RWPE2 (cell line): ENCODE measurements around the gene IRAK2.

Experiments
- ATAC-seq: fragments of 200-7000 bp; cut with Tn5 transposase; 3 replicates; pipeline ENCODE4 v1.9.1; 2021; ENCODE audit warnings: low read depth
- DNase-seq: peaks from one replicate; pipeline ENCODE4 v3.0.0-alpha.2; 2020; ENCODE audit warnings: low spot score
- H3K27ac ChIP-seq: fragments of 450-650 bp; 2 replicates; pipeline ENCODE4 v1.5.1; 2017; ENCODE audit warnings: mild to moderate bottlenecking; ENCODE audit not compliant: poor library complexity, severe bottlenecking
- H3K27me3 ChIP-seq: fragments of 250-450 bp; sonication (Bioruptor Pico); 2 replicates; pipeline ENCODE4 v1.5.1; 2021; ENCODE audit warnings: mild to moderate bottlenecking, moderate library complexity; ENCODE audit not compliant: insufficient read depth, poor library complexity, severe bottlenecking
- H3K36me3 ChIP-seq: fragments of 250-450 bp; sonication (Bioruptor Pico); 2 replicates; pipeline ENCODE4 v1.5.1; 2020; ENCODE audit warnings: low read depth, mild to moderate bottlenecking, moderate library complexity
- H3K4me1 ChIP-seq: fragments of 250-450 bp; sonication (Bioruptor Pico); 2 replicates; pipeline ENCODE4 v1.5.1; 2021; ENCODE audit warnings: mild to moderate bottlenecking, moderate library complexity; ENCODE audit not compliant: insufficient read depth, poor library complexity, severe bottlenecking
- H3K4me3 ChIP-seq: fragments of 250-450 bp; sonication (Bioruptor Pico); 2 replicates; pipeline ENCODE4 v1.5.1; 2021; ENCODE audit warnings: mild to moderate bottlenecking, moderate library complexity; ENCODE audit not compliant: severe bottlenecking
- H3K9me3 ChIP-seq: fragments of 250-450 bp; sonication (Bioruptor Pico); 2 replicates; pipeline ENCODE4 v1.5.1; 2021; ENCODE audit warnings: mild to moderate bottlenecking, moderate library complexity; ENCODE audit not compliant: severe bottlenecking
- CTCF ChIP-seq: fragments of 450-650 bp; IDR thresholded peaks from one replicate; pipeline ENCODE4 v1.5.1; 2017; ENCODE audit warnings: mild to moderate bottlenecking, moderate library complexity; ENCODE audit not compliant: poor library complexity, severe bottlenecking

Gene IRAK2

DNA sequence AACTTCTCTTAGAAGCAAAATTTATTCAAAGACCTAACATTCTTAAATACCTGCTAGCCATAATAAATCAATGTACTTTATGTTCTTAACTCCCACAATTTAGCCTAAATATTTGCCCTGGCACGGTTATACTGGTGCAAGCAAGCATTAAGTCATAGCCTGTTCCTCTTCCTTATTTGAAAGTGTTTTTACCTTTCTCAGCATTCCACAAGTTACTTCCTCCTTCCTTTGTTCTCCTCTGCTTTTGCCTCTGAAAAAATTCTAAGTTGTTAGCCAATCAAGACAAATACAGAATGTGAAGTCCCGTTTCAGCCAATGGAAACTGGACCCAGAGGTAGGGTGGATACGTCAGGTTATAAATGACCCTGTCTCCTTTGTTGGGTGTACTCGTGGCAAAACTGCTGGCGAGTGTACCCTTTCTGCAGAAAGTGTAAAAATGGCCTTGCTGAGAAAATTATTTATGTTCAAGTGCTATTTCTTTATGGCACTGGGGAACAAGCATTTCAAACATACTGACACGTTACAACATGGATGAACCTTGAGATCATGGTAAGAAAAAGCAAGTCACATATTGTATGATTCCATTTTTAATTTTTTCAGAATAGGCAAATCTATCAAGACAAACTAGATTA, 80.5 kb downstream of the IRAK2 start:
- no peak for TF ChIP-seq CTCF
- ATAC-seq, result no peak
- no peak for DNase-seq
- no peaks in the 10 kb centered on the region for H3K36me3 ChIP-seq
- H3K9me3 ChIP-seq, result peaks cover 8% of the 10 kb centered on the region
- no peaks in the 10 kb centered on the region for H3K27me3 ChIP-seq
- no peak overlapping the region for H3K4me3 ChIP-seq
- H3K27ac ChIP-seq, result no peak overlapping the region
- no peaks in the 10 kb centered on the region for H3K4me1 ChIP-seq

DNA sequence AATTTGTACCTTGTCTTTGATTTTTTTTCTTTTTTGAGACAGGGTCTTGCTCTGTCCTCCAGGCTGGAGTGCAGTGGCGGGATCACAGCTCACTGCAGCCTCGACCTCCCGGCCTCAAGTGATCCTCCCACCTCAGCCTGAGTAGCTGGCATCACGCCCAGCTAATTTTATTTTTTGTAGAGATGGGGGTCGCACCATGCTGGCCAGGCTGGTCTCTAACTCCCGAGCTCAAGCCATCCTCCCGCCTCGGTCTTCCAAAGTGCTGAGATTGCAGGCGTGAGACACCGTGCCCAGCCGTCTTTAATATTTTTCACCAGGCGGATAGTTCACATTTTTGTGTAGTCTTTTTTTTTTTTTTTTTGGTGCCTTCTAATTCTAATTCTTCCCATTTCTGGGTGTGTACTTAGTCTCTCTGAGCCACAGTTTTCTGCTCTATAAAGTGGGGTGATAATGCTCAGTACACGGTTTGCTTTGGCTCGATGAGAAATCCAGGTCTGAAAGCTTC, 83.0 kb downstream of the IRAK2 start:
- no peaks in the 10 kb centered on the region for H3K27me3 ChIP-seq
- TF ChIP-seq CTCF, result no peak
- ATAC-seq, result no peak
- H3K9me3 ChIP-seq, result peaks cover 8% of the 10 kb centered on the region
- H3K27ac ChIP-seq, result no peak overlapping the region
- H3K4me1 ChIP-seq, result peaks cover 5% of the 10 kb centered on the region
- peak overlapping the region; percentile 75 for H3K4me3 ChIP-seq
- peaks cover 14% of the 10 kb centered on the region; the same call in 1 of the 2 replicates for H3K36me3 ChIP-seq
- DNase-seq, result no peak

DNA sequence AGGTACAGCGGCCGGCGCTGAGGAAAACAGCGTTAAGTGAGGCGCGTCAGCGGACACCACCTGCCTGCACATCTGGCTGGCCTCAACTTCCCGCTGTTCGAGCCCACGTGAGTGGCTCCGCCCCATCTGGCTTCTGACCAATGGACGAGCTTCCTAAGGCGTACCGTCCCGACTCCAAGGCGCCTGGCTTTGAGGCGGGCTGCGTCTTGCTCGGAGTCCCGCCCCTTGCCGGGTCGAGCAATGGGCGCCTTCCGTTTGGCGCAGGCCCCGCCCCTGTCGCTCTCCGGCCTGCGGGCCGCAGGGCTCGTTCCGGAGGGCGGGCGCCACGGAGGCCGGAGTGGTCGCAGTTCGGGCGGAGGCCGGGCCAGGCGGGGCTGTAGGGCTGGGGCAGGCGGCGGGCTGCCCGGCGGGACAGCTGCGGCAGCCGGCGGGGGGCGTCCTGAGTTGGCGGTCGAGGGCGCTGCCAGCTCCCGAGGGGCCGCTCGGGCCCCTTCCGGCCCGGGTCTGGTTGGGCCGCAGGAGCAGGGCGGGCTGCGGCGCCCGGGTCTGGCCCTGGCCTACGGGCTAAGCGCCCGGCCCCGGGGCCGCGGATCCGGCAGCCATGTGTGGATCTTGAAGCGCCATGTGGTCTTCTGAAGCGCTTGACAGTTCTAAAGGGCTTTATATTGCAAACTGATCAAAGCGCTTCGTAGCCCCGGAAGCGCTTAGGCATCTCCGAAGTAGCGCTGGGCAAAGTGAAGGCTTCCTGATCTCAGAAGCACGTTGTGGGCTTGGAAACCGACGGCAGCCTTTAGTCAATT, 83.7 kb downstream of the IRAK2 start, which contains the start of gene TATDN2:
Gene TATDN2 (plus strand): TSS at position 276 of the 800 bp plus-strand sequence. CDS start 742 bp downstream, outside the sequence.
- H3K4me1 ChIP-seq, result peaks cover 5% of the 10 kb centered on the region
- no peak for TF ChIP-seq CTCF
- H3K27me3 ChIP-seq, result no peaks in the 10 kb centered on the region
- peak within 1 kb of the TSS; percentile 75 for H3K4me3 ChIP-seq
- H3K36me3 ChIP-seq, result peaks cover 19% of the 10 kb centered on the region
- ATAC-seq (peak; percentile 94), DNase-seq (peak; percentile 96)
- peak within 1 kb of the TSS; percentile 54 for H3K27ac ChIP-seq
- H3K9me3 ChIP-seq, result peaks cover 8% of the 10 kb centered on the region

- peaks cover 5% of the 10 kb centered on the region for H3K4me1 ChIP-seq
- H3K9me3 ChIP-seq, result peaks cover 8% of the 10 kb centered on the region
- no peak for TF ChIP-seq CTCF
- peak; percentile 70 for DNase-seq
- ATAC-seq, result peak; percentile 29
- no peaks in the 10 kb centered on the region for H3K27me3 ChIP-seq
- peaks cover 21% of the 10 kb centered on the region for H3K36me3 ChIP-seq
- peak overlapping the region; percentile 75 for H3K4me3 ChIP-seq
- H3K27ac ChIP-seq, result peak overlapping the region; percentile 54
Measured at GRCh38 chr3:10248984-10249748, 84.4 kb downstream of the IRAK2 start.
